ENCODE data around the gene C13orf42. TPM values are rescaled to one million over a fixed set of nuclear protein-coding genes. Genes with fewer than 3 reads are reported as not detected.
A peak's percentile ranks its signal among the peaks of the same experiment; 100 is the strongest.

C13orf42 gene
- polyA plus RNA-seq (2013, experiment 1 of 2; ENCODE audit: insufficient read length) = not detected
- not detected for polyA plus RNA-seq (2013, experiment 2 of 2; ENCODE audit: insufficient read length)

GRCh38 chr13:51111174-51111573, at the start of gene C13orf42:
Gene C13orf42 (minus strand): TSS chr13:51111274. CDS start chr13:51111209, 65 bp downstream.
- DNase-seq = no peak

GRCh38 chr13:51158880-51159518, 47.9 kb upstream of the C13orf42 start:
- DNase-seq = no peak

GRCh38 chr13:51158365-51158764, 47.3 kb upstream of the C13orf42 start:
- no peak for DNase-seq

- no peak for DNase-seq
These were observed 45.6 kb upstream of the C13orf42 start for GRCh38 chr13:51156648-51157047.

GRCh38 chr13:51155776-51156515, 44.9 kb upstream of the C13orf42 start:
- DNase-seq = no peak

- no peak for DNase-seq
These were observed 44.1 kb upstream of the C13orf42 start for GRCh38 chr13:51155161-51155560.

GRCh38 chr13:51154029-51154555, 43.0 kb upstream of the C13orf42 start:
- DNase-seq = peak; percentile 31

GRCh38 chr13:51153527-51153926, 42.5 kb upstream of the C13orf42 start:
- DNase-seq = no peak

- peak; percentile 29 for DNase-seq
These were observed 41.6 kb upstream of the C13orf42 start for GRCh38 chr13:51152701-51153100.

GRCh38 chr13:51151463-51151862, 40.4 kb upstream of the C13orf42 start:
- no peak for DNase-seq

- peak; percentile 63 for DNase-seq
These were observed 38.0 kb upstream of the C13orf42 start for GRCh38 chr13:51148952-51149573.

- no peak for DNase-seq
These were observed 37.3 kb upstream of the C13orf42 start for GRCh38 chr13:51148223-51148951.

- DNase-seq = no peak
These were observed 36.7 kb upstream of the C13orf42 start for GRCh38 chr13:51147732-51148131.

- DNase-seq = no peak
These were observed 35.6 kb upstream of the C13orf42 start for GRCh38 chr13:51146667-51147066.

- DNase-seq = no peak
These were observed 26.2 kb upstream of the C13orf42 start for GRCh38 chr13:51137250-51137649.

- no peak for DNase-seq
These were observed 25.4 kb upstream of the C13orf42 start for GRCh38 chr13:51136276-51136980.

GRCh38 chr13:51134763-51135365, 23.8 kb upstream of the C13orf42 start:
- DNase-seq = no peak

- no peak for DNase-seq
These were observed 19.3 kb upstream of the C13orf42 start for GRCh38 chr13:51130348-51130747.

GRCh38 chr13:51125495-51126226, 14.6 kb upstream of the C13orf42 start:
- peak; percentile 59 for DNase-seq

- DNase-seq = no peak
These were observed 11.9 kb upstream of the C13orf42 start for GRCh38 chr13:51122868-51123566.
